D341Med (cell line): ENCODE results near the gene CORT.
"Not testable (repeated sequence)": the region's sequence is repeated elsewhere in the genome, so short reads cannot be mapped to it uniquely, and the experiment has no call there.

ENCODE experiments used
- DNase-seq: peaks from one replicate; pipeline ENCODE4 v3.0.0; 2012; ENCODE audit warnings: low spot score

CORT gene, protein sequence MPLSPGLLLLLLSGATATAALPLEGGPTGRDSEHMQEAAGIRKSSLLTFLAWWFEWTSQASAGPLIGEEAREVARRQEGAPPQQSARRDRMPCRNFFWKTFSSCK

DNA sequence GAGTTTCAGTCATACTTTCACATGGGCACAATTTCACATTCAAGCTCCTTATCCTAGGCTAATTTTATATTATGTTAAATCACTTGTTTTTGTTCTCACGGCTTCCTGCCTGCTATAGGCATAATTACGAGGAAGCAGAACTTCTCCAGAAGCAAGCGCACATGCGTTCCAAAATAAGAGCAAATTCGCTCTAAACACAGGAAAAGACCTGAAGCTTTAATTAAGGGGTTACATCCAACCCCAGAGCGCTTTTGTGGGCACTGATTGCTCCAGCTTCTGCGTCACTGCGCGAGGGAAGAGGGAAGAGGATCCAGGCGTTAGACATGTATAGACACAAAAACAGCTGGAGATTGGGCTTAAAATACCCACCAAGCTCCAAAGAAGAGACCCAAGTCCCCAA, at the start of gene CORT:
TSS of gene CORT (plus strand) at position 281 of the 400 bp plus-strand sequence. CDS start 193 bp downstream, outside the sequence.
- no peak for DNase-seq

DNA sequence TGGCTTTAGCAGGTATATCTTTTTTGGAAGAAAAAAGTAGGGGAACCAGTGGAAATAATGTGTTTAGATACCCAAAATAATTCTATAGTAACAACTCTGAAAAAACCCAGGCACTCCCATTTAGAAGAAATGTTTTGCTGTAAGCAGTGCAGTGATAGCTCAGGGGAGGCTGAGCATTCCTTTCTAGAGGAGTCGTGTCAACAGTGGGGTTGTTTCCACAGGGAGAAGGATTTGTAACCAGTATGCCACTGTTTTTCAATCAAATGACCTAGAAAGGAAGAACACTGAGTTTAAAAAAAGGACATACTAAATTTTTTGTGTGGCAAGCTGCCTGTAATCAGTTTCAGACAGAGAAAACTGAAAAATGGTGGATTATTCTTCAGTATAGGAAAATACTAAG, 48.5 kb upstream of the CORT start:
- no peak for DNase-seq

DNA sequence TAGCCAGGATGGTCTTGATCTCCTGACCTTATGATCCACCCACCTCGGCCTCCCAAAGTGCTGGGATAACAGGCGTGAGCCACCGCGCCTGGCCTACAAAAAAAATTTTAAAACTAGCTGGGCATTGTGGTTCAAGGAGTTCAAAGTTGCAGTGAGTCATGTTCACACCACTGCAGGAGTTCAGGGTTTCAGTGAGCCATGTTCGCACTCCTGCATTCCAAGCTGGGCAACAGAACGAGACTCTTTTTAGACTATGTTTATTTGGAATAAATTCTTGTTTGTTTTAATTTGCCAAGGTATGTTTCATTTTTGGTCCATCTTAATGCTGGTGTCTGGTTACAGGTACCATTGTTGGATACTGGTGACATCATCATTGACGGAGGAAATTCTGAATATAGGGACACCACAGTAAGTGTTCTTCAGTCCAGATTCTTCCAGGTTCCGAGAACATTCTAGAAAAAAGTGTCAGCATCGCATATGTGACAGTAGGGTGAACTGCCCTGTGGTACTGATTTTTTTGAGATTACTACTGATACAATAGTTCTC, 47.0 kb upstream of the CORT start:
- no peak for DNase-seq

DNA sequence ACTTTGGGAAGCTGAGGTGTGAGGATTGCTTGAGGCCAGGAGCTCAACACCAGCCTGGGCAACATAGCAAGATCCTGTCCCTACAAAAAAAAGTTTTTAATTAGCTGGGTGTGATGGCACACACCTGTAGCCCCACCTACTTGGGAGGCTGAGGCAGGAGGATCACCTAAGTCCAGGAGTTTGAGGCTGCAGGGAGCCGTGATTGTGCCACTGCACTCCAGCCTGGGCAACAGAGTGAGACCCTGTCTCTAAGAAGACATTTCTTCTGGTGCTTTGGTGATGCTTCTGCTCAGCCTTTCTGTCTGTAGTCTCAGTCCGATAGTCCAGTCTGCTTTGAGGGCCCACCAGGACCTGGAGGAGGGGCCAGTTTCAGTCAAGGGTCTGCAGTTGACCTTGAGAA, 42.6 kb upstream of the CORT start:
- no peak for DNase-seq

DNA sequence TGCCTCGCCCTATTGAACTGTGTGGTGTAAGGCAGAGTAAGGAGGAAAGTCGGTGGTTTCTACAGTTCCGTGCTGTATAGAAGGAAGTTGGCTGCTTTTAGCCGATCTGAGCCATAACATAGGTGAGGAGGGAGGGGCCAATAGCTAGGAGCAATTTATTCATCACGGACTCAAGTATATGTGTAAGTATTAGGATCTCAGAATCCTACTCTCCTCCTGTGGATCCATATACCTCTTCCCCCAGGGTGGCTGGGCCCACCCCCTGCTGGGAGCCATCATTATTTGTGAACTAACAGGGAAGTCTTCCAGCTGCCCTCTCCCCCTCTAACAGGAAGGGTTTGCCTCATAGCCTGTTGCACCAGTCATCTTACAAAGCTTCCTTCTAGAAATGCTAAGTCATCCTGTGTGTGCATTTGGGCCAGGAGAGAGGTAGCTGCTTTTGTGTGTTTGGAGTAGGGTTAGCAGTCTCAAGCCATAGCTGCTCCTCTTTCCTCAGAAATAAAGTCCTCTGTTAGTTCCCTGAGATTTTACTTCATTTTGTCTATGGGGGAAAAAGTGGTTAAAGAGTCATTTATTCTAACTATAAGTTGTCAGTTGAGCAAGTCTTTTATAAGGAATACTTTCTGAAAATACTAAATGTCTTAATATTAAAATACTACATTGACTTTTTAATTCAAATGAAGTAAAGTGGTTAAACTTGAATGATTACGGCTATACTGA, 34.5 kb upstream of the CORT start:
- DNase-seq, result no peak

DNA sequence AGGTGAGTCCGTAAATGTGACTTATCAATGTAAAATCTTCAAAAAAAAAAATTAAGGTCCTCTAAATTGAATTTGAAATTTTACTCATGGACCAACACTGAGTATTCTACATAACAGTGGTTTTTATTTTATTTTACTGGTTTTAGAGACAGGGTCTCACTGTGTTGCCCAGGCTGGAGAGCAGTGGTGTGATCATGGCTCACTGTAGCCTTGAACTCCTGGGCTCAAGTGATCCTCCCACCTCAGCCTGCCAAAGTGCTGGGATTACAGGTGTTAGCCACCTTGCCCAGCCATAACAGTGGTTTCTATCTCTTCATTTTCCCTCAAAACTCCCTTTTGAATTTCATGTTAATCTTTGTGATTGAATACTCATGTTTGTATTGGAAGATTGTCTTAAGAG, 33.9 kb upstream of the CORT start:
- not testable (repeated sequence) for DNase-seq

DNA sequence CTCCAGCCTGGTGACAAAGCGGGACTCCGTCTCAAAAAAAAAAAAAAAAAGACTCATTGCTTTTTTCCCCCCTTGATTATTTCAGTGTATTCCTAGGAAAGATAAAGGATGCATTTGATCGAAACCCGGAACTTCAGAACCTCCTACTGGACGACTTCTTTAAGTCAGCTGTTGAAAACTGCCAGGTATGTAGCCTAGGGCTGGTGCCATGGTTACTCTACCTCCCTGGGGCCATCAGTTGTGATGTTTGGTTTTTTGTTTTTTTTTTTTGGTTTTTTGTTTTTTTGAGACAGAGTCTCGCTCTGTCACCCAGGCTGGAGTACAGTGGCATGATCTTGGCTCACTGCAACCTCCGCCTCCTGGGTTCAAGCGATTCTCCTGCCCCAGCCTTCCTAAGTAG, 31.1 kb upstream of the CORT start:
- DNase-seq, result not testable (repeated sequence)

DNA sequence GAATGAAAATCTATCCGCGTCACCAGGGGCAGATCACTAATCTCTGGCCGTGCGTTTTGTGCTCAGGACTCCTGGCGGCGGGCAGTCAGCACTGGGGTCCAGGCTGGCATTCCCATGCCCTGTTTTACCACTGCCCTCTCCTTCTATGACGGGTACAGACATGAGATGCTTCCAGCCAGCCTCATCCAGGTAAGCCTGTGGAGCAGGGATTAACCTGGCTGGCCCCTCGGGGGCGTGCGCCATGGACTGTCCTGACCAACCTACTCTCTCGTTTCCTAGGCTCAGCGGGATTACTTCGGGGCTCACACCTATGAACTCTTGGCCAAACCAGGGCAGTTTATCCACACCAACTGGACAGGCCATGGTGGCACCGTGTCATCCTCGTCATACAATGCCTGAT, 30.5 kb upstream of the CORT start:
- no peak for DNase-seq

DNA sequence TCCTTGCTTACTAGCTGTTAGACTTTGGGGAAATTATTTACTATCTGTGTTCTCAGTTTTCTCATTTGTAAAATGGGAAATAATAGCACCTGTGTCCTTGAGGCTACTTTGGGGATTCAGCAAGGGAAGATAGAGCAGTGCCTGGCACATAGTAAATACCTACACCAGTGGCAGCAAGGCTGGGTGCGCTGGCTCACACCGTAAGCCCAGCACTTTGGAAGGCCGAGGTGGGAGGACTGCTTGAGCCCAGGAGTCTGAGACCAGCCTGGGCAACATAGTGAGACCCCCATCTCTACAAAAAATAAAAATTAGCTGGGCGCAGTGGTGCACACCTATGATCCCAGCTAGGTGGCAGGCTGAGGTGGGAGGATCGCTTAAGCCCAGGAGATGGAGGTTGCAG, 28.2 kb upstream of the CORT start:
- no peak for DNase-seq

DNA sequence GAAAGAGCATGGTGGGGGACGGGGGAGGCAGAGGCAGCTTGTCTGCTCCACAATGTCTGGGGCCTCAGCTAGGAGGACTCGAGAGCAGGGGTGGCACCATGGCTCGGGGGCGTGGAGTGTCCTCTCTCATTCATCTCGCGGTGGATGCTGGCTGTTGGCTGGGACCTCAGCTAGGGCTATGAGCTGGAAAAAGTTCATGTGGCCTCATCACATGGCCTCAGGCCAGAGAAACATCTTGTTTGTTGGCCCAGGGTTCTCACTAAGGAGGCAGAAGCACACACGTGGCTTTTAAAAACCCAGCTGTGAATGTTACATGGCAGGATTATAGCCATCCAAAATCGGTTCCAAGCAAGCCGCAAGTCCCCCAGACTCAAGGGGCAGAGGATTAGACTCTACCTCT, 25.8 kb upstream of the CORT start:
- DNase-seq, result no peak

DNA sequence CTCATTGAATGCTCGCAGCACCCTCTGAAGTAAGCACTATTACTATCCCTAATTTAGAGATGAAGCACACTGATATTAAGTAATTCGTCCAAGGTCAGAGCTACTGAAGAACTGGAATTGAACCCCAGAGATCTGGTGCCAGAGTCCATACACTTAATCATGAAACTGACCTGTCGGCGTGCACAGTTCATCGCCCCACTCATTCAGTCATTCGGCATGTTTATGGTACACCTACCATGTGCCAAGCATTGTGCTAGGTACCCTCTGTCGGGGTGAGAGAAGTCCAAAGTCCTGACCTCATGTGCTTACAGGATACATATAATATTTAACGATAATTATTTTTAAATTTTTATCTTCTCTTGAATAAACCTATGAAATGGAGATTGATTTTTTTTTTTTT, 25.2 kb upstream of the CORT start:
- DNase-seq, result no peak

DNA sequence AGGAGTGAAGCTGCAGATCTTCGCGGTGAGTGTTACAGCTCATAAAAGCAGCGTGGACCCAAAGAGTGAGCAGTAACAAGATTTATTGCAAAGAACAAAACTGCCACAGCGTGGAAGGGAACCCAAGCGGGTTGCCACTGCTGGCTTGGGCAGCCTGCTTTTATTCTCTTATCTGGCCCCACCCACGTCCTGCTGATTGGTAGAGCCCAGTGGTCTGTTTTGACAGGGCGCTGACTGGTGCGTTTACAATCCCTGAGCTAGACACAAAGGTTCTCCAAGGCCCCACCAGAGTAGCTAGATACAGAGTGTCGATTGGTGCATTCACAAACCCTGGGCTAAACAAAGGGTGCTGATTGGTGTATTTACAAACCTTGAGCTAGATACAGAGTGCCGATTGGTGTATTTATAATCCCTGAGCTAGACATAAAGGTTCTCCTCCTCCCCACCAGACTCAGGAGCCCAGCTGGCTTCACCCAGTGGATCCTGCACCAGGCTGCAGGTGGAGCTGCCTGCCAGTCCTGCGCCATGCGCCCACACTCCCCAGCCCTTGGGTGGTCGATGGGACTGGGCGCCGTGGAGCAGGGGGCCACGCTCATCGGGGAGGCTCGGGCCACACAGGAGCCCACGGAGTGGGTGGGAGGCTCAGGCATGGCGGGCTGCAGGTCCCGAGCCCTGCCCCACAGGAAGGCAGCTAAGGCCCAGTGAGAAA, 23.9 kb upstream of the CORT start:
- not testable (repeated sequence) for DNase-seq

DNA sequence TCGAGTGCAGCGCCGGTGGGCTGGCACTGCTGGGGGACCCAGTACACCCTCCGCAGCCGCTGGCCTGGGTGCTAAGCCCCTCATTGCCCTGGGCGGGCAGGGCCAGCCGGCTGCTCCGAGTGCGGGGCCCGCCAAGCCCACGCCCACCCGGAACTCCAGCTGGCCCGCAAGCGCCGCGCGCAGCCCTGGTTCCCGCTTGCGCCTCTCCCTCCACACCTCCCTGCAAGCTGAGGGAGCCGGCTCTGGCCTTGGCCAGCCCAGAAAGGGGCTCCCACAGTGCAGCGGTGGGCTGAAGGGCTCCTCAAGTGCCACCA, 23.3 kb upstream of the CORT start:
- not testable (repeated sequence) for DNase-seq

DNA sequence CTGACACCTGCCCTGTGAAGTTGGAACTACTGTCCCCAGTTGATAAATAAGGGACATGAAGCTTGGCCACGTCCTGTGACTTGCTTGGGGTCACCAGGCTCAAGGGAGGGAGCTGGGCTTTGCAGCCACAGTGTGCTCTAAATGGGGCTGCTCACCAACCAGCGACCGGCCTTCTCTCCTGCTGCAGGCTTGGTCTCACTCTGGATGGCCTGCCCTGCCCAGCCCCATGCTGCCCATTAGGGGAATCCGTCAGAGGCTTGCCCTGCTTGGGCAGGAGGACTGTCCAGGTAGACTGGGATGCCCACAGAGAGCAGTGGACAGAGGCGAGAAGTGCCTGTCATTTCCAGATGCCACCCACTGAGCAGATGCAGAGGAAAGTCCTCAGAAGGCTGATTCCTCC, 20.8 kb upstream of the CORT start:
- no peak for DNase-seq

DNA sequence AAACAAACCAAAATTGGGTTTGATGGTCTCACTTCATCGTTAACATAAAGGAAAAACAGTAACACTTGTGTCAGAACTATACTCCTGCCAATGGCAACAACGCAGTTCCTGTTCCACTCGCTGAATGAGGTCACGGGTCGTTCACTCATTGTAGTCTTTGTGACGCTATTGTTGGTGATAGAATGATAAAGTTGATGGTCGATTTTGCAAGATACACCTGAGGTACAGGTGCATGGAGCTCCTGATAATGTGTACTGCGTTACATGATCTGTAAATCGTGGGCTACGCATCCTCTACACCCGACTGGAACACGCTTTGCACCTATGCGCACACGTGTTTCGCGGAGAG, 20.0 kb upstream of the CORT start:
- no peak for DNase-seq

DNA sequence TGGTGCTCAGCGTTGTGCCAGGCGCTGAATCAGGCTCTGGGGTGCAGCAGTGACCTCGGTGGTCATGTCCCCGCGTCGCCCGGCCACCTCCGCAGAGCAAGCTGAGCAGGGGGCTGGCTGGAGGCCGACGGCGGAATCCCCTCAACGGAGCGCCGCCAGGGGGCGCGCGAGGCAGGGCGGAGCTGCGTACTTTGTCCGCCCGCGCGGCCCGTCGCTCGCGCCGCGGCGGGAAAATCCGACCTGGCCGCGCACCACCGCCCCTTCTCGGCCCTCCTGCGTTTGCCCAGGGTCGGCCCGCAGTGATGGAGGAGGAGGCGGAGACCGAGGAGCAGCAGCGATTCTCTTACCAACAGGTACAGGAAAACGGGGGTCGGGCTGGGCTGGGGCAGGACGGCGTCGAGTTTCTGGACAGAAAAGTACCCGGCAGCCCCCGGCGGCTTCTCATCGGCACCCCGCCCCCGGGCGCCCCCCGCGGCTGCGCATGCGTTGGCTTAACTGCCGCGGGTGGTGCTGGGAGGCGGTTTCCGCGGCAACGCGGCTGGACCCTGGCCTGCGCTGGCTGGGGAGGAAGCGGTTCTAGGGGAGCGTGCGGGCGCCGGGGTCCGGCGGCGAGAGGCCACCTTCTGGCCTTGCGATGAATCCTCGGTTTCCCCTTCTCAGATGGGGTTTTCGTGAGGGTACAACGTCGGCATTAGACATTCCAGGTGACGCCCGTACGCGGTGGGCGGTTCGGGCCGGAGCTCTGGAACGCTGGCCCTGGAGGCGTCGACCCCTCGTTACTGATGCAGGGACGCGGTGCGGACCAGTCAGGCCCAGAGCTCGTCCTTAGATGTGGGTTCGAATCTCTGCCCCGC, 19.4 kb upstream of the CORT start, which contains the start of gene CENPS:
TSS of gene CENPS (plus strand) at position 218 of the 854 bp plus-strand sequence. CDS start at position 303, 85 bp downstream.
- DNase-seq, result peak; percentile 99

DNA sequence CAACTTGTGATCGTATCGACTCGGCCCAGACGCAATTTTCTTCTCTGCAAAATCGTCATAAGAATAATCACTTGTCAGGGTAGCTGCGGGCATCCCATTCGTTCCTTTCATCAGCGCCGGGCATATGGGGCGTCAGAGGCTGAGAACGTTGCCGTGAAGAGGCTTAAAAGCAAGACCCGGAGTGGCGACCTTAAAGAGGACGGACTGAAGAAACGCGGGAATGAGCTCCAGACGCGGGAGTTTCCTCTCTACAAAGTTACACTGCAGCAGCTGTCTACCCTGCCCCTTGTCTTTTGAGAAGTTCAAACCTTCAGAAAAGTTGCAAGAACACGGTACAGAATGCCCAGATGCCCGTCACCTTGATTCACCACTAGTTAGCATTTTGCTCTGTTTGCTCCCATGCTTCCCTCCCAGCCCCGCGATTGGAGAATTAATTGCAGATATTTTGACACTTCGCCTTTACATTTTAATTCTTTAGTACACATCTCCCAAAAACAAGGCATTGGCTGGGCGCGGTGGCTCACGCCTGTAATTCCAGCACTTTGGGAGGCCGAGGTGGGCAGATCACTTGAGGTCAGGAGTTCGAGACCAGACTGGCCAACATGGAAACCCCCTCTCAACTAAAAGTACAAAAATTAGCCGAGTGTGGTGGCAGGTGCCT, 18.6 kb upstream of the CORT start:
- DNase-seq, result no peak

DNA sequence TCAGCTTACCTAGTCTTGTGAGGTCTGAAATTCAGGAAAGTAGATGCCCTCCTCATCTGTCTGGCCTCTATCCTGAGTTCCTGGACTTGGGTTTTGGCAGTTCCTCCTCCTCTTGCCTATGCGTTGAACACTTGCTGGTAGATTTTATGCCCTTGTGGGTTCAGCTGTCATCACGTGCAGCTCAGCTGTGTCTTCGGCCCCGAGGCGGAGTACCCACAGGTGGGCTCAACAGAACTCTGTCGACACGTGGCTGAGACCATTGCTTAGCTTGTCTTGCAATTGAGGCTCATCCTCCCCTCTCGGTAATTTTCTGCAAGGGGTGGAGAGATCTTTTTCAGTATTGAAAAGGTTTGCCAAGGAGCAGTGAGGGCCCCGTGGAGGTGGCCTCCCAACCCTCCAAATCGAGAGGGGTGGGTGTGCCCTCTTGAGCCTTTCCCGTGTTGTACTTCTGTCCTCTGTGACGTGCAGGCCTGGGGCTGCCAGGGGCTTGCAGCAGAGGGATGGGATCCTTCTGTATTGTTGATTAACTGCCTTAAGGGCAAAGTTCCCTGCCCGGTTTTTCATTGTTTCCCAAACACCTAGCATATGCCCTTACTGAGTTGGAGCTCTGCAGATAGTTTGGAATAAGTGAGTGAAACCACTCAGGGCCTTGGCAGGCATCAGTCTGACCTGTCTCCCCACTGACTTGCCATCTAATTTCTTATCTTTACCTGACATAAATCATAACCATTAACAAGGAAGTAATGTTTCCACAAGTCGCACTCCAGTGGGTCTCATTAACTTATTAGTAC, 16.7 kb upstream of the CORT start:
- no peak for DNase-seq

DNA sequence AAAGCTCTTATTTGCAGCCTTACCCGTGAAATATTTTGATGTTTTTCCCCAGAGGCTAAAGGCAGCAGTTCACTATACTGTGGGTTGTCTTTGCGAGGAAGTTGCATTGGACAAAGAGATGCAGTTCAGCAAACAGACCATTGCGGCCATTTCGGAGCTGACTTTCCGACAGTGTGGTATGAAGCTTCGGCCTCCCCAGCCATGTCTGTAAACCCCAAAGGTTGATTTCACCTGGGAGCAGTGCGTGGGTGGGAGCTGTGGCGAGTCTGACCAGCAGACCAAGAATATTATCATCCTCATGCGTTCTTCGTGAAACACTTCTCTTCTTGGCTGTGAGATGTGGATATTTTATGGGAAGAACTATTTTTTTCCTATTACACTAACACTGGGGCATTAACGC, 16.0 kb upstream of the CORT start:
- no peak for DNase-seq

DNA sequence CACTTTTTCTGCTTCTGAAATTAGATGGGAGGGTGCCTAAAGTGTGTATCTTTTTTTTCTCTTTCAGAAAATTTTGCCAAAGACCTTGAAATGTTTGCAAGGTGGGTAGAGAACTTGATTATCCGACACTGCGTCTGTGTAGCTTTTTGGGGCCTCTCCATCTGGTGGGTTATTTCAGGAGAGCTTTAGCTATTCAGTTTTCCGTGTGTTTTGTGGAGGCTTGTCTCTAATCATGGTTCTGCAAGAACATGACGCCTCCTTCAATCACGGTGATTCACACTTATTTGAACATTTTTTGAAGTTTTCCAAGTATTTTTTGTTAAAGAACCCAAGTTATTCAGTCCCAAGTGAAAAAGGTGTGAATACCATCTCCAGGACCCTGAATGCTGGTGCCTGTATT, 15.2 kb upstream of the CORT start:
- DNase-seq, result no peak

DNA sequence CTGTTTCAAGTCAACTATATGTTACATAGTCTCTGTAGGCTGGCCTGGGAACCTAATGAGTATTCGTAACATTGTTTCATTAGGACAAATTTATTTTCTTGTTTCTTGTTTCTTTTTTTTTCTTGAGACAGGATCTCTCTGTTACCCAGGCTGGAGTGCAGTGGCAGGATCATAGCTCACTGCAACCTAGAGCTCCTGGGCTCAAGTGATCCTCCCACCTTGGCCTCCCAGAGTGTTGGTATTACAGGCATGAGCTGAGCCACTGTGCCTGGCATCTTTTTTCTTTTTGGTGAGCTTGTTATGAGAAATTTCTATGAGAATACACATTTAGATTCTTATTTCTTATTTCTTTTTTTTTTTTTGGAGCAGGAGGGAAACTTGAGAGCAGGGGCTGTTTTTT, 12.8 kb upstream of the CORT start:
- DNase-seq, result no peak
